IPS-15b (cell line): ENCODE data around the gene NLRC5.
"Not testable (repeated sequence)": the region's sequence is repeated elsewhere in the genome, so short reads cannot be mapped to it uniquely, and the experiment has no call there.

ENCODE experiments used
- H3K27me3 ChIP-seq: one replicate; pipeline ENCODE4 v1.6.1; 2013; ENCODE audit warnings: low read length; ENCODE audit not compliant: control insufficient read depth, insufficient read depth
- H3K36me3 ChIP-seq: one replicate; pipeline ENCODE4 v1.6.1; 2013; ENCODE audit warnings: low read length; ENCODE audit not compliant: control insufficient read depth, insufficient read depth
- H3K4me1 ChIP-seq: one replicate; pipeline ENCODE4 v1.6.1; 2013; ENCODE audit warnings: mild to moderate bottlenecking, low read length; ENCODE audit not compliant: control insufficient read depth, insufficient read depth
- H3K4me3 ChIP-seq: one replicate; pipeline ENCODE4 v1.5.1; 2013; ENCODE audit warnings: low read depth, low read length
- H3K9ac ChIP-seq: one replicate; pipeline ENCODE4 v1.6.1; 2013; ENCODE audit warnings: low read depth, mild to moderate bottlenecking, low read length
- H3K9me3 ChIP-seq: one replicate; pipeline ENCODE4 v1.6.1; 2013; ENCODE audit warnings: mild to moderate bottlenecking, low read length; ENCODE audit not compliant: control insufficient read depth, insufficient read depth

The NLRC5 gene

GRCh38 chr16:56998861-56999260 lies 9.5 kb downstream of the NLRC5 start:
- no peak overlapping the region for H3K4me3 ChIP-seq
- H3K27me3 ChIP-seq = no peaks in the 10 kb centered on the region
- H3K9ac ChIP-seq = no peak overlapping the region
- no peaks in the 10 kb centered on the region for H3K36me3 ChIP-seq
- H3K4me1 ChIP-seq = no peaks in the 10 kb centered on the region
- H3K9me3 ChIP-seq = no peaks in the 10 kb centered on the region

GRCh38 chr16:56999409-57000270 lies 10.3 kb downstream of the NLRC5 start:
- H3K4me3 ChIP-seq = no peak overlapping the region
- no peaks in the 10 kb centered on the region for H3K36me3 ChIP-seq
- H3K9ac ChIP-seq = no peak overlapping the region
- H3K27me3 ChIP-seq = no peaks in the 10 kb centered on the region
- no peaks in the 10 kb centered on the region for H3K4me1 ChIP-seq
- no peaks in the 10 kb centered on the region for H3K9me3 ChIP-seq

DNA sequence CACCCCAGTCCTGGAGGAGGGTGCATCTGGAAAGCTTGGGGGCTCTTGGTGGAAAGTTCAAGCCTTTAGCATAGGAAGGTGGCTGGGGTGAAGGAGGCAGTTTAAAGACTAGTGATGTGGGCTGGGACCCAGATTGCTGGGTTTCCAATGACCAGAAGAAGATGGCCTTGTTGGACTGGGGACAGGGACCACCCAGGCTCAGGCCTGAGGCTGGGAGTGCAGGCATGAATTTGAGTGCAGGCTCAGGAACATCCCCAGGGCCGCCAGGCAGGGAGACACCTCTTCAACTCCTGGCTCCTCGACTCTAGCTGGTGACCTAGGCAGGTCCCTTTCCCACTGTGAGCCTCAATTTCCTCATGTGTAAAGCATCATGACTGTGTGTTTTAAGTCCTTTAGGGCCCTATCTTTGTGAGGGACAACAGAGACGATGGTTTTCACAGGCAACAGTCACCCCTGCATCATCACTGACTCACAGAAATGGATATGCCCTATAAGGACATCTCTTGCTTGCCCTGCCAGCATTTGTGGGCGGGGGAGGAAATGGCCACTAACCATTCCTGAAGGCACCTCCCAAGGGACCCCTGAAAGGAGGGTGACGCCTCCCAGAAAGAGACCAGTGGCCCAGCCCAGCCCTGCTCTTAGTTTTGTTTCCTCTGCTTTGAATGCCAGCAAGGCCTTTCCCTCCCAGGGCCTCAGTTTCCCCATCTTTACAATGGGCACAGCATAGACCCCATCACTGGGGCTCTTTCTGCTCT lies 11.1 kb downstream of the NLRC5 start:
- H3K27me3 ChIP-seq = no peaks in the 10 kb centered on the region
- H3K4me3 ChIP-seq = no peak overlapping the region
- no peak overlapping the region for H3K9ac ChIP-seq
- H3K9me3 ChIP-seq = no peaks in the 10 kb centered on the region
- H3K36me3 ChIP-seq = no peaks in the 10 kb centered on the region
- no peaks in the 10 kb centered on the region for H3K4me1 ChIP-seq

DNA sequence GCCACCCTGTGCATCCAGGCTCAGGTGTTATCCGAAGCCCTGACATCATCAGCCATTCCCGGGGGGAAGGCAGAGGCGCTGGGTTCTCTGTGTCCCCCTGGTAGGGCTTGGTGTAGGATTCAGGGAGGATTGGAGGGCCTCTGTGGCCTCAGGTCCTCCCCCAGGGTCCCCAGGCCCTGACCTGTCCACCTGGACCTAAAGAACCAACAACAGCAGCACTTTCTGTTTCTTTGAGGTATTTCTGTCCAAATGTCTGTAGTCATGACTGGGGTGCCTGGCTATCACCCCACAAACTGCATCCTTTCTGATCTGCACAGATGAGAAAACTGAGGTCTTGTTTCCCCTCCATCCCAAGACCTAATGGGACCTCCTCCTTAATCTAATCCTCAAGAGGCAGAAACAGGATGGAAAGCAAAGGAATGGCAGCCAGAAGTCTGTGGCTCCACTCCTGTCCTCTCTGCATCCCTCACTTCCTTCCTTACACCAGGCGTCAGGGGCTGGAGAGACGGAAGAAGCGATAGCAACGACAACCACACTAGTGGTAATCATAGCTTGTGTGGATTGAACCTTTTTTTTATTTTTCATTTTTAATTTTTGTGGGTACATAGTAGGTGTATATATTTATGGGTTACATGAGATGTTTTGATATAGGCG lies 11.8 kb downstream of the NLRC5 start:
- H3K4me3 ChIP-seq = no peak overlapping the region
- no peaks in the 10 kb centered on the region for H3K36me3 ChIP-seq
- H3K4me1 ChIP-seq = no peaks in the 10 kb centered on the region
- no peak overlapping the region for H3K9ac ChIP-seq
- H3K9me3 ChIP-seq = no peaks in the 10 kb centered on the region
- no peaks in the 10 kb centered on the region for H3K27me3 ChIP-seq

DNA sequence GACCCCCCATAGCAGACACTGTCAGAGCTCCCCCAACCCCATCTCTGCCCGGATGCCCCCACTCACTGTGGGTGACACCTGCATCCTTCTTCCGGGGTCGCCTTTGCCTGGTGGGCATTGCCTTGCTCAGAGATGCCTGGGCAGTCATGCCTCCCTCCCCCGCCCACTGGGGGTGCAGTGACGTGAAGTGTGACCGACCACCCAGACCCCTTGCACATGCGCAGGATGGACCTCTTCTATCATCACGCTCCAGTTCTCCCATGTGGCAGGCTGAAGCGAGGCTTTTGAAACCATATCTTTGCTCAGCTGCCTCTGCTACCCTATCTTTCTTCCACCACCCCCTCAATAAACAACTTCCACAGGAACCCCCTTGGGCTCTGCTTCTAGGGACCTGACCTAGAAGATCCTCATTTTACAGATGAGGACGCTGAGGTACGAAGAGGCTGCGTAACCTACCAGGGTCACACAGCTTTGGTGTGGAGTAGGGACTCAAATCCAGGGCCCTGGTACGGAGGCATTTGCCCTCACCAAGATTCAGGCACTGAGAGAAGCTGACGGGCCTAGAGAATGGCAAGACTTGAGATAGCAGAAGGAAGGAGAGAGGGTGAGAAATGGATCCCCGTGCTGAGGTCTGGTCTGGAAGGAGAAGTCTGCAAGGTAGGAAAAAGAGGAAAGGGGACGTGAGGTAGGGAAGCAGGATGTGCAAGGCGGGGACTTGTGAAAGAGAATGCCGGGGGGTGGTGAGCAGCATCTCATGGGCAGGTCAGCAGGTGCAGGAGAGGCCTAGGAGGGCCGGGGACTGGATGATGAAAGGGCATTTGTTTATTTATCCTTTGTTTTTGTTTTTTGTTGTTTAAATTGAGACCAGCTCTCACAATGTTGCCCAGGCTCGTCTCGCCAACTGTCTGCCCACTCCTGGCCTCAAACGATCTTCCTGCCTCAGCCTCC lies 14.4 kb downstream of the NLRC5 start:
- Histone ChIP-seq H3K9ac (no peak overlapping the region), H3K9me3 (no peaks in the 10 kb centered on the region), H3K4me1 (no peaks in the 10 kb centered on the region), H3K4me3 (no peak overlapping the region), H3K27me3 (no peaks in the 10 kb centered on the region), H3K36me3 (no peaks in the 10 kb centered on the region)

DNA sequence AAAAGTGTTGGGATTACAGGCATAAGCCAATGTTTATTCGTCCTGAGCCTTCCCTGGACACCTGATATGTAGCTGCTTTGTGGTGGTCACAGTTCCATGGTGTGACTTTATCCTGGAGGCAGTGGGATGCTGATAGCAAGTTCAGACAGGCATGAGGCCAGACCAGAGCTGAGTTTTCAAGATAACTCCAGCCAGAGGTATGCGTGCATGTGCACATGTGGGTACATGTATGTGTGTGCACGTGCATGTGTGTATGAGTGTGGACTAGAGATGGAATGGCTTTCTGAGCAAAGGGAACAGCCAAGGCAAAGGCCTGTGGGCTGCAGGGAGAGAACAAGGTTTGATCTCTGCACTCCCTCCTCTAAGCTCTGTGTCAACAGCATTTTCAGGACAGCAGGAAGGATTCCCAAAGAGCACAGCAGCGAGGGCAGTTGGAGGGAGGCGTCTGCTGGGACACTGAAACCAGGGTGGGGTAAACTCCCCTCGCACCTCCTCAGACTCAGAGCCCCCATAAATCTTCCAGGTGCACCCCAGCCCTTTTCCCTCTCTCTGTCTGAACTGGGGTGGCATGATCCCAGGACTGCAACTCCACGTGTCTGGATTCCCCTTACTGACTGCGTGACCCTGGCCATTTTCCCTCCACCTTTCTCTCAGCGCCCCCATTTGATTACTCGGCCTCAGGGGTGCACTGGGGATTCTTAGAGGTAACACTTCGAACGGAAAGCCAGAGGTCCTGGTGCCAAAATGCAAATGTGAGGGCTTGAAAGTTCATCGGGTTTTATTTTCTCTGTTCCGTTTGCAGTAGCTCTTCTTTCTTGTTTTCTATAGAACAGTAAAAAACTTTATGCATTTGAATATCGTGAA lies 15.3 kb downstream of the NLRC5 start:
- Histone ChIP-seq H3K9ac (no peak overlapping the region), H3K4me1 (no peaks in the 10 kb centered on the region), H3K27me3 (no peaks in the 10 kb centered on the region), H3K4me3 (no peak overlapping the region), H3K36me3 (no peaks in the 10 kb centered on the region), H3K9me3 (no peaks in the 10 kb centered on the region)

- not testable (repeated sequence) for H3K36me3 ChIP-seq, H3K4me1 ChIP-seq
These were observed 16.2 kb downstream of the NLRC5 start for GRCh38 chr16:57005597-57005996.

DNA sequence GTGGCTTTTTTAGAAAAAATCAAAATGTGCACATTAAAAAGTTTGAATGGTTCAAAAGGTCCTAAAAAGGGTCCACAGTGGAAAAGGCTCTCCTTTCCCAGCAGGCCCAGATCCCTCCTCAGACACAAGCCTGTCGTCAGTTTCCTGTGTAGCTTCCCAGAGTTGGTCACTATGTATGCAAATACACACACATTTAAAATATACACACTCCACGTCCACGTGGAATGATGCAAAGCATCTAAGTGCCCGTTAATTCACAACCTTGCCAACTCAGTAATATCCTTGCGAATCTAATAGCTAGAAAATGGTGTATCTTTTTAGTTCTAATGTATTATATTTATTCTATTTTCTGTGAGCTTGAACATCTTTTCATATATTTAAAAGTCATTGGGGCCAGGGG lies 17.7 kb downstream of the NLRC5 start:
- H3K4me1 ChIP-seq = peaks cover 1% of the 10 kb centered on the region
- H3K4me3 ChIP-seq = no peak overlapping the region
- H3K9ac ChIP-seq = no peak overlapping the region
- no peaks in the 10 kb centered on the region for H3K9me3 ChIP-seq
- H3K27me3 ChIP-seq = no peaks in the 10 kb centered on the region
- H3K36me3 ChIP-seq = no peaks in the 10 kb centered on the region

More at GRCh38 chr16:57005597-57005996, 16.2 kb downstream of the NLRC5 start:
- not testable (repeated sequence) for H3K27me3 ChIP-seq, H3K4me3 ChIP-seq, H3K9ac ChIP-seq, H3K9me3 ChIP-seq

- no peaks in the 10 kb centered on the region for H3K9me3 ChIP-seq
- H3K9ac ChIP-seq = no peak overlapping the region
- no peaks in the 10 kb centered on the region for H3K36me3 ChIP-seq
- peaks cover 3% of the 10 kb centered on the region for H3K4me1 ChIP-seq
- no peak overlapping the region for H3K4me3 ChIP-seq
- H3K27me3 ChIP-seq = no peaks in the 10 kb centered on the region
These were observed 18.2 kb downstream of the NLRC5 start for GRCh38 chr16:57007530-57007929.

GRCh38 chr16:57008440-57008839 lies 19.1 kb downstream of the NLRC5 start:
- H3K9me3 ChIP-seq = no peaks in the 10 kb centered on the region
- no peaks in the 10 kb centered on the region for H3K27me3 ChIP-seq
- H3K36me3 ChIP-seq = no peaks in the 10 kb centered on the region
- H3K4me1 ChIP-seq = peaks cover 5% of the 10 kb centered on the region
- no peak overlapping the region for H3K9ac ChIP-seq
- H3K4me3 ChIP-seq = no peak overlapping the region
